NCI-H2196 treated with DMSO at 0.1 percent for 48 hours (cell line): ENCODE data around the gene DDX23.
"Not testable (repeated sequence)": the region's sequence is repeated elsewhere in the genome, so short reads cannot be mapped to it uniquely, and the experiment has no call there.

Source experiments
- DNase-seq: peaks from one replicate; lab custom pipeline; 2025; ENCODE audit not compliant: unreplicated experiment; lab: John Stamatoyannopoulos, UW

The DDX23 gene

DNA sequence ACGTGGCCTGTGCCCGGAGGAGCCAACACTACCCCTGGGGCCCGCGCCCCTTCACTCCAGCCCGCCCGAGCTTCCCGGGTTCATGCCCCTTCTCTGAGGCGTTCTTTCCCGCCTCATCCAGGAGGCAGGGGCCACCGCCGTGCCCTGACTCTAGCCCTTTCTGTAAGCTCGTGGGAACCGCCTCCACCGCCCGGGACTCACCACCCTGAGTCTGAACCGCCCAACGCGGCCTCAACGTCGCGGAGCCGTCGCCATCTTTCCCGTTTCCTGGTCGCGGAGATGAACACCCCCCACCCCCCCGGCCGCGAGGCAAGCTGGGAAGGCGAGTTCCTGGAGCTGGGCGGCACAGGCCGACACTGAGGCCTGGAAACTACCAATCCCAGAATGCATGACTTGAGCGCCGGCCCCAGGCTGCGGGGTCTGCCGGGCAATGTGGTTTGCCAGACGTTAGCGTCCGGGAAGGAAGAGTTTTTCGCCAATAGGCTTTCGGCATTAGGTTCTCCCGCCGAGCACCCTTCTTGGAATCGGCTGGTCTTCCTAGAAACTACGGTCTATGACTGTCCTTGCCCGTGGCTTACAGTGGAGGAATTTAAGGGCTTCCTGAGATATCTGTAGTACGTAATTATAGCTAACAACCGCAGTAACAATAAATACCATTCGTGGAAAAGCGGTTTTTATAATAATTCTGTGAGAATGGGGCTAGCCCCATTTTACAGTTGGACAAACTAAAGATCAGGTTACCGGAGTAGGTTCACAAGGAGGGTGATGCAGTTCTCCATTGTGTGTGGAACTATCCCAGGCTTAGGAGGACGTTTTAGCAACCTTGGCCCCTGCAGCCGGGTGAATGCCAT, at the start of gene DDX23:
DDX23 (minus strand) TSS at position 281 of the 851 bp plus-strand sequence. CDS start 6,381 bp downstream, outside the sequence.
- DNase-seq = peak; percentile 94

DNA sequence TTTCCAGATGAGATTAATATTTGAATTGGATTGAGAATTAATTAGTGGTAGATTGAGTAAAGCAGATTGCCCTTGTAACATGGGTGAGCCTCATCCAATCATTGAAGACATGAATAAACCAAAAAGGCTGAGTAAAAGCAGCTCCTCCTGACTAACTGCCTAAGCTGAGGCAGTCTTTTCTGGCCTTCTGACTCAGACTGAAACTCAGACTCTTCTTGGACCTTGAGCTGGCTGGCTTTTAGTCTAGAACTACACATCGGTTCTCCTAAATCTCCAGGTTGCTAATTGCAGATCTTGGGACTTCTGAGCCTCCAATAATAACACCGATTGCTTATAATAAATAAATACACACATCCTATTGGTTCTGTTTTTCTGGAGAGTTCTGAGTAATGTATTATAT, 49.3 kb upstream of the DDX23 start:
- no peak for DNase-seq

DNA sequence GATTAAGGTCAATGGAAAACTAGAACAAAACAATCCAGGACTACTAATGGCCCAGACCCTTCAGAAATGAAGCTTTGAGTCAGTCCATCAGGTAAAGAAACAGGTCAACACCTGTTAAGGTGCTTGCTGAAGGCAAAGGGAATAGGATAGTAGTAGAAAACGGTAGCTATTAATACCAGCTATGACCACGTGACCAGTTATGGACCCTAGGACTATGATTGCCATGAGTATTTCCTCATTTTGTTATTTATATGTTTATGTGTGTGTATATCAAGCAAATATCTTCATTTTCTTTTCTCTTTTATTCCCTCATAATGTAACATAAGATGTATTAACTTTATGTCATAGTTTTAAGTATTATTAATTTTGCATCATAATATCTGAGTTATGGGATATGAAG, 47.7 kb upstream of the DDX23 start:
- no peak for DNase-seq

DNA sequence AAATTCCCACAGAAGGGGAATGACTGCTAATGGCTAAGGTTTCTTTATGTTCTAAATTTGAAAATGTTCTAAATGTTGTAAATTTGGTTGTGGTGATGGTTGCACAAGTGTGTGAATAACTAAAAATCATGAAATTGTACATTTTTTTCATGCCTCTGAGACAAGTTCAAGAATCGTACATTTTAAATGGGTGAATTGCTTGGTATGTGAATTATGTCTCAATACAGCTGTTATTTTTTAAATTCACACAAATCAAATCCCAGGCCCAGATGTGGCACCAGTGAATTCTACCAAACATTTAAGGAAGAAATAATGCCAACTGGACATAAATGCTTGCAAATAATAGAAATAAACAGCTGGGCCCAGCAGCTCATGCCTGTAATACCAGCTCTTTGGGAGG, 42.3 kb upstream of the DDX23 start:
- no peak for DNase-seq

DNA sequence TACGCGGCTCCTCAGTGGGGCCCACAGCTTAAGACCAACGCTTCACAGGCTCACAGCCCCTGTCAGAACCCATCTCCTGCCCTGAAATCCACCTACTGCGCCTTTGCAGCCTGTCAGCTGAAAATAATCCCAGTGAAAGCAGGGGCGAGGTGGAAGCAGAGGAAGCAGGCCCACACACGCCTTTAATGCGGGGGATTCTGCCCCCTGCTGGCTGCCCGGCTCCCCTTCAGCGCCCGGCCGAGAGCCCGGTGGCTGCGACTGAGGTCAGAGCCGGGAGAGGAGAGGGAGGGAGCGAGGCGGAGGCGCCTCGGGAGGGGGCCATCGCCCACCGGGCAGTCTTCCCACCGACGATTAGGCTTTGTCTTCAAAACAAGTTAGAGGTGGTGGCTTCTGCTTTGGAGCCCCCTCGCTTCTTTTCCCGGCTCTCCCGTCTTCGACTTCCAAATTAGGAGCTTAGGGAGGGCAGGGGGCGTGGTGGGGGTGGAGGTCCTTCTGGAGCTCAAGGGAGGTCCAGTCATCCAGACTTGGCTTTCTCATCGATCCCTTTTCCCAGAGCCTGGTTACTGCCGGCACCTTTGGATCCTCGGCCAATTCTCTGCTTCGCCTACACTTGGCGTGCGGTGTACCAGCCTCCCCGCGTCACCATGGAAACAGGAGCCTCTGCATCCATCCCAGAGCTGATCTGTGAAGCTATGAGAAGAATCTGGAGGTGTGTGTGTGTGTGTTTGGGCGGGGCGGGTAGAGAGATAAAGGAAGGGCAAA, 38.9 kb upstream of the DDX23 start:
- DNase-seq = peak; percentile 58

DNA sequence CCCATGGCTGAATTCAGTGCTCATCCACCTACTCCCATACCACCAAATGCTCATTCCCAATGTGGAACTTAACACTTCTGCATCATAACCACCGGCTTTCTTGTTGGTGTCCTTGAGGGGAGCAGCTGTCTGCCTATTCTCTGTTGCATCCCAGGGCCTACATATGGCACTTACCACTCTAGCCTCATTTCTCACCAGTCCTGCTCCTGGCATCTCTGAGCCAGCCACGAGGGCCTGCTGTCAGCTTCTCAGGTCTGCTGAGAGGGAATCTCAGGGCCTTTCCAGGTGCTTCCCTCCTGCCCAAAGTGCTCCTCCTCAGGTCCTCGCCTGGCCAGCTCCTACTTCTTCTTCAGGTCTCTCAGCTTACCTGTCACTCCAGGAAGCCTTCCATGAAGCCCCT, 37.7 kb upstream of the DDX23 start:
- no peak for DNase-seq

DNA sequence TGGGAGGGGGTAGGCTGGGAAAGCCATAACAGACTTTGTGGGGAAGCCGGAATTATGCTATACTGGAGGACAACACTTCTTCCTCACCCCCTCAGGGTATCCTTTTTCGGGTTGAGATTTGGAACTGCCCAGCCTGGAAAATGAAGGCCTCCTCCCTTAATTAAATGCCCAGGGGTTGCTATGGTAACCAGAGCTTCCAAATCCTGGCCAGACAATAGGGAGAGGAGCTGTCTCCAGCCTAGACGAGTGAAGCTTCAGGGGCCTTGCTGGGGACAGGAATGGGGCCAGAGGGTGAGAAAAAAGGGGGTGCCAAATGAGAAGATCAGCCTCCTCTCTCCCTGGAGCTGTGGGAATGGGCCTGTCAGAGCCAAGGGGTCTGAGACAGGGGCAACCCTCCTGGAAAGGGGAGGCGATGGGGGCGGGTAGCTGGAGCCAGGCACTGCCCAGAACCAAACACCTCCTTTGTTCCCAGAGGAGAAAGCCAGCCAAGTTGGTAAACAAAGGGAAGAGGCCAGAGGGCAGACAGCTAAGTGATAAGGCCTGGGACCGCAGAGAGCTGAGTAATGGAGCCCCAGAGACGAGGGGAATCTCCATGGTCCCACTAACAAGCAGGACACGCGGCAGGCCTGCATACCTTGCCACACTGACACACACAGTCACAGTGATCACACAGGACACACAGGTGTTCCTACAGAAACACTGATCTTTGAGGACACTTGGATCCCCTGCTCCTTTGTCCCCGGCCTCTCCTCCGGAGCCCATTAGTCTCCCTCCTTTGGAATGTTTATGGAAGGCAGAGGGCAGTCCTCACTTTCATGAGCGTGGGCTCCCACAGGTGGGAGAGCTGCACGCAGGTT, 31.6 kb upstream of the DDX23 start:
- peak; percentile 14 for DNase-seq

DNA sequence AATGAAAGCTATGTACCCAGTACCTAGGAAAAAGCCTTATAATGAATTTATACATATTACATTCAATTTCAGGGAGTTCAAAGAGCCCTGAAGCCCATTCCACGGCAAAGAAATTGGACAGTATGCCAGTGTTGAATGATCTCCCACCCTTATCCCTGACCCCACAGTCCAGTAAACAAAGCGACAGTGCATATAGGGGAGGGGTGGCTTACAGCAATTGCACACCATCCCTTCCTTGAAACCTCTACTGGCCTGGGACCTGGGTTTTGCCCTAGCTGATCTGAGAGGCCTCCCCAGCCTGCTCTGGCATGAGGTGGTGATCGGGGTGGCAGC, 31.0 kb upstream of the DDX23 start:
- DNase-seq = no peak

DNA sequence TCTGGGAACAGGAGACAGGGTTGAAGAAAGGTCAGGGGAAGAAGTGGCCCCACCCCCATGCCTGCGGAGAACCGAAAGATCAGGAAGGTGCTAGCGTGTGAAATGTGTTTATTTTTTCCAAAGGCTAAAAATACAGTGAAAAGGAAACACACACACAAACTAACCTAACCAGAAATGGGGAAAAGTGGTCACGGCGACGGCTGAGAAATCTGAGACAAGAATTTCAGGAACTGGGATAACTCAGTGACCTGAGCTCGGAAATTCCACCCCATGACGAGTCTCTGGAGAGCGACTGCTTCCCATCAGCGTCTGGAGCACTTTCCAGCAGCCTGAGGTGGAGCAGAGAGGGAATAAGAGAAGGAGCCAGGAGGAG, 30.3 kb upstream of the DDX23 start:
- no peak for DNase-seq

DNA sequence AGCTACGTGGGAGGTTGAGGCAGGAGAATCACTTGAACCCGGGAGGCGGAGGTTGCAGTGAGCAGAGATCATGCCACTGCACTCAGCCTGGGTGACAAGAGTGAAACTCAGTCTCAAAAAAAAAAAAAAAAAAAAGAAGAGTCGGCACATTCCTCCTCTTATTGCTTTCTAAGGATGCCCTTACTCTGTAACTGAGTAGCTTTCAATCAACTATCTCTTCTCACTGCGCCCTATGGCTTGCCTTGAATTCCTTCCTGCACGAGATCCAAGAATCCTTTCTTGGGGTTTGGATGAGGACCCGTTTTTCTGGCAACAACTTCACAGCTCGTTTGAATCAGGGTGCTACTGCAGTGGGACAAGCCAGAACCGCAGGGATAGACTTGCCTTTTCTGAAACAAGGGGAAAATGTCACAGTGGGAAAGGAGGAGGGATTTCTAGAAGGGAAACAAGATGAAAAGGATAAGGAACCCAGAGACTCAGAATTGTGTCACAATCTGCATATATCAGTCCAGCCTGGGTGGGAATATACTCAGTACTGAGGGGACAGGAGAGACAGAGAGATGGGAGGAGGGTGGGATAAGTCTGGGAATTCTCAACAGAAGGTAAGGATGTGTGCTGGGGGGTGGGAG, 29.8 kb upstream of the DDX23 start:
- DNase-seq = no peak

DNA sequence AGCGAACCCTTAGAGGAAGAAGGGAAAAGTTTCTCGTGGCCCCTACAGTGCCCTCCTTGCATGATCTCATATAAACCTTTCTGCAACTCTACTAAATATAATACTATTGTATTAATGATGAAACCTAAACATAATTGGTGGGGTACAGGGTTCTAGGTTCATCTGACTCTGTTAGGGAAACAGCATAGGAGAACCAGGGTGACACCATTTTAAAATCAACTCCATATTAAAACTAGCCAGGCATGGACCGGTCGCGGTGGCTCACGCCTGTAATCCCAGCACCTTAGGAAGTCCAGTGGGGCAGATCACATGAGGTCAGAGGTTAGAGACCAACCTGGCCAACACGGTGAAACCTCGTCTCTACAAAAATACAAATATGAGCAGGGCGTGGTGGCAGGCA, 28.7 kb upstream of the DDX23 start:
- DNase-seq = no peak

DNA sequence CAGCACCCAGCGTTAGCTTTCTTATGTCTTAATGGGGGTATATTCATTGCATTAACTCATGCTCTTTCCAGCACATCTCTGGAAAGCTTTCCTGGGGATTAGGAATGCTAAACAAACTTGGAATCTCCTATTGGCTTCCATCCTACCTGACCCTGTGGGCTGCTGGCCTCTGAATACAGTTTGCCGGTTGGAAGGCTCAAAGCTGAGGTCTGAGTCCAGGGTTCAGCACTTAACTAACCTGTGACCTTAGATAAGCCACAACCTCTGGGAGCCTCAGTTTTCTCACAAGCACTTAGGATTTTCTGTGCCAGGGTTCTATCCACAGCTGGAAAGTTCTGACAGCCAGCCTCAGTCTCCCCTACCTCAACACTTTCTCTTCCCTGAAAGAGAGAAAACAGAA, 26.6 kb upstream of the DDX23 start:
- DNase-seq = no peak

DNA sequence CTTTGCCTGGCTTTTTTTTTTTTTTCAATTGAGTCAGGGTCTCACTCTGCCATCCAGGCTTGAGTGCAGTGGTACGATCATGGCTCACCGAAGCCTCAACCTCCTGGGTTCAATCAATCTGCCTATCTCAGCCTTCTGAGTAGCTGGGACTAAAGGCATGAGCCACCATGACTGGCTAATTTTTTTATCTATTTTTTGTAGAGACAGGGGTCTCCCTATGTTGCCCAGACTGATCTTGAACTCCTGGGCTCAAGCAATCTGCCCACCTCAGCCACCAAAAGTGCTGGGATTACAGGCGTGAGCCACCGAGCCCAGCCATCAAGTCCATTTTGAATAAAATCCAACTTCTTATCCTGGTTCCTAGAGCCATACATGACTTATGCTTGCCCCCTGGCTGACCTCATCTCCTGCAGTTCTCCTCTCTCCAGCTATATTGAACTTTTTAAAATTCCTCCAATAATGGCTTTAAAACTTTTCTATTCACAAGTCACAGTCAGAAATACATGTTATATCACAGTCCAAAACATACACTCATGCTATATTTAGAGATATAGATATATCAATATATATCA, 24.1 kb upstream of the DDX23 start:
- no peak for DNase-seq

DNA sequence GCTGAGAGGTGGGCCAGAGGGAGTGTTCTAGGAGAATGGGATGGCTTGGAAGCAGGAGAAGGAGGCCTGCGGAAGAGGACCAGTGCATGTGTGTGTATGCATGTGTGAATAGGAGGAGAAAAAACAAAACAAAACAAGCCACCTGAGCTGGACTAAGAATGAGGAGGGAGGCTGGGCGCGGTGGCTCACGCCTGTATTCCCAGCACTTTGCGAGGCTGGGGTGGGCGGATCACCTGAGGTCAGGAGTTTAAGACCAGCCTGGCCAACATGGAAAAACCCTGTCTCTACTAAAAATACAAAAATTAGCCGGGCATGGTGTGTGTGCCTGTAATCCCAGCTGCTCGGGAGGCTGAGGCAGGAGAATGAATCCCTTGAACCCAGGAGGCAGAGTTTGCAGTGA, 21.6 kb upstream of the DDX23 start:
- not testable (repeated sequence) for DNase-seq

DNA sequence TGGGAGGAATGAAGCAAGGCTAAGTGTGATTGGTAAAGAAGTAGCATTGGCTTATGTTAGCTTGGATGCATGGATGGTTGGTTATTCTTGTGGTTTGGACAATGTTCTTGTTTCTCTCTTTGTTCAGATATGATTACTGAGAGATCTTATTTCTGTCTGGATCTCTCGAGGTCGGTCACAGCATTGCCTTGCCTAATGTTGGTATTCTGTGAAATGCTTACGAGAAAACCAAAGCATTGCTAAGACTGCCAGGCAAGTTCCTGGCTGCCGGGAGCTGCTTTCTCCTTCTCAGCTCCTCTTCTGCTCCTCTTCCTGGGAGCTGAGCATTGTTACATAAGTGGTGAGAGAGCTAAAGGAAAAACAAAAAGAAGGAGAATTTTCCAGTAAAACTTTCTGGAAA, 21.1 kb upstream of the DDX23 start:
- DNase-seq = no peak

DNA sequence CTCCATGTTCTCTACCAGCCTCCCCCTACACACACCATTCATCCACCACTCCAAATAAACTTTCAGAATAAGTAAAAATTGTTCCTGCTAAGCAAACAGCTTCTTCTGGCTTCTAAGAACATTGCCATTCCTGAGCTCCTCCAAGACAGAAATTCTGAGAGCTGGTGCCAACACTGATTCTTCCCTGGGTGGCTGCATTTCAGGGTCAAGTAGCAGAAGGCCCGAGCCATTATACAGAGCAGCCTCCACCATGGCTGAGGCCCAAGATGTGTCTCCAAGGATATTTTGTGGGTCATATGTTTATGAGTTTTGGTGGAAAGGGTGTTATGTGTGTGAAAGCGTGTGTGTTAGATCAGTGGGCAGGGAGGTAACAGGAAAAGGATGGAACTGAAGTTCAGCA, 17.2 kb upstream of the DDX23 start:
- no peak for DNase-seq

DNA sequence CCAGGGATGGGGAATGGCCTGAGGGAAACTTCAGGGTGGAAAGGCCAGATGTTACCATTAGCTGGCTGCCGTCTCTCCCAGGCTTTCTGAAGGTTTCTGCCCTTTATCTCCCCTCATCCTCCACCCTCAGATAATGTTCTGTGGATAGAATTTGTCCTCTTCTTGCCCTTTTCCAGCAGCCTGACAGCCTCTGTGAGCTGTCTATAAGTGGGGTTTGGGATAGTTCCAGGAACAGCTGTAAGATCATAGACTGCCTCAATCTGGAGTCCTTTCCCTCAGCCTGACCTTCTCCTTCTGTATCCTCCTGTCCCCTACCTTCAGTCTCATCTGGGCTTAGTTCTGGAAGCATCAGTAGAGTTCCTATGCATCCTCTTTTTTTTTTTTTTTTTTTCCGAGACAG, 16.5 kb upstream of the DDX23 start:
- DNase-seq = no peak

DNA sequence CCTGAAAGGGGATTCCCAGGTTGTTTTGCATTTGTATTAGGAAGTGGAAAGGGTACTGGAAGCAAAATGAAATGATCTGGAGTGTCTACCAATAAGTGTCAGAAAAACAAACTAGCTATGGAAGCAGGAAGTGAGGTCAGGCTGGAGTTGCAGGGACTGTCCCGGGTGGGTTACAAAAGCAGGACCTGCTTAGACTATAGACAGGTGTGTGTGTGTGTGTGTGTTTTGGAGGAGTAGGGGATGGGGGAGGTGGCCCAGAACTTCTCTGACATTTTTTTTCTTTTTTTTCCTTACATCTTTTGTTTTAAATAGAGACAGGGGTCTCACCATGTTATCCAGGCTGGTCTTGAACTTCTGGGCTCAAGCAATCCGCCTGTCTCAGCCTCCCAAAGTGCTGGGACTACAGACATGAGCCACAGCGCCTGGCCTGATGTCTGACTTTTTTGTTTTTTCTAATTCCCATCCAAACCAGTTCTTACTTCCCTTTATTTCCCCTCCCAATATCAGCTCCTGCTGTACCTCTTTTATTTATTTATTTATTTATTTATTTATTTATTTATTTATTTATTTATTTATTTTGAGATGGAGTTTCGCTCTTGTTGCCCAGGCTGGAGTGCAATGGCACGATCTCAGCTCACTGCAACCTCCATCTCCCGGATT, 14.2 kb upstream of the DDX23 start:
- no peak for DNase-seq

DNA sequence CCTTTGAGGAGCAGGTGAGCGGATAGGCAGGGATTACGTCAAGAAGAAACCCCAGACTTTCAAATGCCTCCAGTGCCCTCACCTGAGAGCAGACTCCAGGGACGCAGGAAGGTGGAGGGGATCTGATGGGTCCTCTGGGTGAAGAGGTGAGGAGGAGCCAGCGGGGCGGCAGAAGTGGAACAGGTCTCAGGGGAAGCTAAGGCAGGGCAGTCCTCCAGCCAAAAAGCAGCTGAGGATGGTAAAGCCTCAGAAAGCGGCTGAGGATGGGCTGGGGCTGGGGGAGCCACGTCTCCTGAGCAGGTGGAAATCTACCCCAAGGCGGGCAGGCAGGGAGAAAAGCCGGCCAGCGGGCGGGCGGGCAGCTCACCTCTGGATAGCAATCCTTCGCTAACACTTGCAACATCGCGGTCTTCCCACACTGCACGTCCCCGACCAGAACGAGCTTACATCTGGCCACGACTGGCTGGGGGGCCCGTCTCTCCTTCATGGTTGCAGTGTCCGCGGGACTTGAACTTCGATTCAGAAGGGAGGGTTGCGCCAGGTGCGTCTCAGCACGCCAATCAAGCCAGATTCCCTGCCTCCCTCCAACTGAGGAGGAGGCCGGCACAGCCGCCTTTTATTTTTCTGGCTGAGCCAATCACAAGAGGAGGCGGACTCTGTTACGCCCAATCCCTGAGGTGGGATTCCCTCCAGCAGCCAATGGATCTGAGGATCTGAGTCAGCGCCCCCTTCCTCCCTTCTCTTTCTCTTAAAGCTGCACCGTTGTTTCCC, 13.5 kb upstream of the DDX23 start, which contains the start of gene RND1:
RND1 (minus strand) TSS at position 590 of the 771 bp plus-strand sequence; CDS start at position 487, 103 bp downstream.
- peak; percentile 88 for DNase-seq
